Kidney epithelial cell (primary cell): ENCODE data around the gene MCTP1. TPM values are rescaled to one million over a fixed set of nuclear protein-coding genes. Genes with fewer than 3 reads are reported as not detected.

Experiments used
- DNase-seq: peaks from one replicate; pipeline ENCODE4 v3.0.0-alpha.2; 2010; ENCODE audit warnings: low read depth
- H3K27me3 ChIP-seq: 2 replicates; pipeline ENCODE4 v1.6.0; 2011; ENCODE audit warnings: low read length; ENCODE audit not compliant: control insufficient read depth, insufficient read depth
- H3K36me3 ChIP-seq: 2 replicates; pipeline ENCODE4 v1.5.1; 2011; ENCODE audit warnings: low read length; ENCODE audit not compliant: control insufficient read depth, insufficient read depth
- H3K4me3 ChIP-seq: 2 replicates; pipeline ENCODE4 v1.5.1; 2011; ENCODE audit warnings: low read depth, mild to moderate bottlenecking, control low read depth, low read length
- total RNA-seq: library from RNA; depleted of rRNA; stranded (reverse); fragments of >200 nt; gene quantifications from 2 replicates; pipeline ENCODE4 v1.2.3, GENCODE V29; 2015
- TF ChIP-seq, protein P1 (sequence below): IDR thresholded peaks from 2 replicates; pipeline ENCODE4 v1.5.1; 2011; ENCODE audit warnings: mild to moderate bottlenecking, moderate library complexity, low read length, control low read depth, inconsistent platforms; ENCODE audit not compliant: insufficient read depth, poor library complexity, severe bottlenecking

Gene MCTP1
- total RNA-seq, 1 donor from 2014 or later = 12.9 TPM

DNA sequence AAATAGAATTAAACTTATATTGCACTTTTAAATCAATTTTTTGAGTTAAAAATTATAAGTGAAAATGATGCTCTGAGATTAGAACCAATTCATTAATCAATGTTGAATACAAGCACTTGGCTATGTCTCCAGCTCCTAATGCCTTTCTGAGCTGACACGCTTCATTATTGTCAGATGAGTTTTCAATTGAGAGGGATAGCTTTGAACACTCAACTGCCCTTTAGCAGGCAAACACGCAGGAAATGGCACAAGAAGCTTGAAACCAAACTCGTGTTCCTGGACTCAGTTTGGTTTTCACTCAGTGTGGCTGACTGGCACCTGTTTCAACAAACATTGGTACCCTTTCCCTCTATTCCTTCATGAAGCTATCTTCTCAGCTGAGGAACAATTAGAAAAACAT lies 109.8 kb downstream of the MCTP1 start:
- DNase-seq = no peak
- Histone ChIP-seq H3K27me3 (no peaks in the 10 kb centered on the region), H3K36me3 (no peaks in the 10 kb centered on the region), H3K4me3 (no peak overlapping the region)
- TF ChIP-seq, protein P1, sequence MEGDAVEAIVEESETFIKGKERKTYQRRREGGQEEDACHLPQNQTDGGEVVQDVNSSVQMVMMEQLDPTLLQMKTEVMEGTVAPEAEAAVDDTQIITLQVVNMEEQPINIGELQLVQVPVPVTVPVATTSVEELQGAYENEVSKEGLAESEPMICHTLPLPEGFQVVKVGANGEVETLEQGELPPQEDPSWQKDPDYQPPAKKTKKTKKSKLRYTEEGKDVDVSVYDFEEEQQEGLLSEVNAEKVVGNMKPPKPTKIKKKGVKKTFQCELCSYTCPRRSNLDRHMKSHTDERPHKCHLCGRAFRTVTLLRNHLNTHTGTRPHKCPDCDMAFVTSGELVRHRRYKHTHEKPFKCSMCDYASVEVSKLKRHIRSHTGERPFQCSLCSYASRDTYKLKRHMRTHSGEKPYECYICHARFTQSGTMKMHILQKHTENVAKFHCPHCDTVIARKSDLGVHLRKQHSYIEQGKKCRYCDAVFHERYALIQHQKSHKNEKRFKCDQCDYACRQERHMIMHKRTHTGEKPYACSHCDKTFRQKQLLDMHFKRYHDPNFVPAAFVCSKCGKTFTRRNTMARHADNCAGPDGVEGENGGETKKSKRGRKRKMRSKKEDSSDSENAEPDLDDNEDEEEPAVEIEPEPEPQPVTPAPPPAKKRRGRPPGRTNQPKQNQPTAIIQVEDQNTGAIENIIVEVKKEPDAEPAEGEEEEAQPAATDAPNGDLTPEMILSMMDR = no peak

GRCh38 chr5:95172659-95173058 lies 112.2 kb downstream of the MCTP1 start:
- DNase-seq = no peak
- Histone ChIP-seq H3K36me3 (no peaks in the 10 kb centered on the region), H3K27me3 (no peaks in the 10 kb centered on the region), H3K4me3 (no peak overlapping the region)
- TF ChIP-seq, protein P1 = no peak

DNA sequence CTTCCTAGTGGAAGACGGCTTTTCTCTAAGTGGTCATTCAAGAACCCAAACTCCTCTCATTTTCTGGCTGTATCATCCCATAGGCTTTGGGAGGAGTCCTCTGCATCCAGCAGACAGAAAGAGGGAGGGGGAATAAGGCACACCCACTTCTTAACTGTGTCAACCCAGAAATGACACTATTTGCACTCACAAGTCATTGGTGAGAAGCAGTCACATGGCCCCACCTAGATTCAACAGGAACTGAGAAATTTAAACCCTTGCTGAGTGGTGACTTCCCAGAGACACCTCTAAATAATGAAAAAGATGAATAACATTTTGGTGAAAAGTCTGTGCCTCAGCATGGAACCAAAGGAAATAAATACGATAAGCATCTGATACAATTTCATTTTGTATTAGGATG lies 120.0 kb downstream of the MCTP1 start:
- TF ChIP-seq, protein P1 = no peak
- no peak overlapping the region for H3K4me3 ChIP-seq
- H3K27me3 ChIP-seq = no peaks in the 10 kb centered on the region
- no peaks in the 10 kb centered on the region for H3K36me3 ChIP-seq
- DNase-seq = no peak

- DNase-seq = no peak
- no peak overlapping the region for H3K4me3 ChIP-seq
- TF ChIP-seq, protein P1 = no peak
- no peaks in the 10 kb centered on the region for H3K36me3 ChIP-seq
- H3K27me3 ChIP-seq = no peaks in the 10 kb centered on the region
These were observed 121.8 kb downstream of the MCTP1 start for GRCh38 chr5:95163079-95163478.

DNA sequence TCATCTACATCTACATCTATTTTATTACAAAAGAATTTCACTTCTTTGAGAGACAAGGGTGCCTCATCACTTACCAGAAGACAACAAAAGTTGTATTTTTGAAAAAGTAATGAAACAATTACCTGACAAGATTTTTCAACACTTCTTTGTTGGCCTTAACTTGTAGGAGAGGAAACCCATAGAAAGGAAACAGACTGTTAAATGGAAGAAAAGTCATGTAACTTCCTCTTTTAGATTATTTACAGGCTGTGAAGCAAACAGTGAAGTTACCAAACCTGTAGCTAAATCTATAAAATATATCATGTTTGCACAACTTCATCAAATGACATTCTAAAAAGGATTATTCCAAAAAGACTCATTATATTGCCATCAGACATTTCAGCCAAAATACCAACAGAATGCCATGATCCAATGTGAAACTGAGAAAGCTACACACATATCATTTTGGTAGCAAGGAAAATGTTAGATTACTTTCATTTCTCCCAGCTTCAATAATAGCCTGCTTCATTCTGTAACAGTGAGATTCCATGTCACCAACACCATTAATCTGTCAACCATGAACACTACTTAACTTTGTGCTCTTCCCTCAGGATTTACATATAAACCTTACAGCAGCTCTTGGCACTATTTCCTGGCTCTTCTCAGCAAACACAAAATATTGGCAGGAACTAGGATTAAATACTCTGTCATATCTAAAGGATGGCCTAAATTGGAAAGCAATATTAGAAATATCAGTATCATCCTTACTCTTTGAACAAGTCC lies 122.5 kb downstream of the MCTP1 start:
- Histone ChIP-seq H3K4me3 (no peak overlapping the region), H3K36me3 (no peaks in the 10 kb centered on the region), H3K27me3 (no peaks in the 10 kb centered on the region)
- TF ChIP-seq, protein P1 = no peak
- no peak for DNase-seq

DNA sequence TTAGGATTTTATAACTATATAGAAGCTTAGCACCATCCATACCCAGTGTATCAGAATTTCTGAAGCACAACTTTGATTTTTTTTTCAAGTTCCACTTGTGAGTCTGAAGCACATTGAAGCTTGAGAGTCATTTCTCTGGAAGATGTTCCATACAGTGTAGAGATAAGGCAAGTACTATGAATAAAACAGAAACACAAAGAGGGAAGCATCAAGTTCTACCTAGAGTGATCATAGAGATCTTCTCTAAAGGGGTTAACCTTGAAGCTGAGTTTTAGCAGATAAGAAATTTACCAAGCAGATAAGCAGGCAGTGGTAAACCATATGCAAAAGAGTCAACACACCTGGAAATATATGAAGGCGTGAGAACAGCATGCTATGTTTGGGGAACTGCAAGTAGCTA lies 125.3 kb downstream of the MCTP1 start:
- TF ChIP-seq, protein P1 = no peak
- Histone ChIP-seq H3K4me3 (no peak overlapping the region), H3K36me3 (no peaks in the 10 kb centered on the region)

More for the DNA sequence above, 125.3 kb downstream of the MCTP1 start:
- H3K27me3 ChIP-seq = no peaks in the 10 kb centered on the region
- DNase-seq = no peak
